Fibroblast of the aortic adventitia (primary cell): ENCODE measurements around the gene PSENEN. TPM values are rescaled to one million over a fixed set of nuclear protein-coding genes. Genes with fewer than 3 reads are reported as not detected.

ENCODE experiments used
- DNase-seq: peaks from one replicate; pipeline ENCODE4 v3.0.0-alpha.2; 2010; ENCODE audit warnings: low read depth
- H3K4me3 ChIP-seq: 2 replicates; pipeline ENCODE4 v1.5.1; 2011; ENCODE audit warnings: low read depth, mild to moderate bottlenecking, control low read depth, low read length, moderate library complexity
- total RNA-seq: library from RNA; depleted of rRNA; stranded (reverse); fragments of >200 nt; gene quantifications from 2 replicates; pipeline ENCODE4 v1.2.3, GENCODE V29; 2012; ENCODE audit warnings: low replicate concordance
- TF ChIP-seq, protein P1 (sequence below): IDR thresholded peaks from 2 replicates; pipeline ENCODE4 v1.5.1; 2011; ENCODE audit warnings: mild to moderate bottlenecking, low read length, control low read depth, inconsistent platforms; ENCODE audit not compliant: insufficient read depth

Gene PSENEN
- total RNA-seq, 1 donor, result 19.5 TPM

DNA sequence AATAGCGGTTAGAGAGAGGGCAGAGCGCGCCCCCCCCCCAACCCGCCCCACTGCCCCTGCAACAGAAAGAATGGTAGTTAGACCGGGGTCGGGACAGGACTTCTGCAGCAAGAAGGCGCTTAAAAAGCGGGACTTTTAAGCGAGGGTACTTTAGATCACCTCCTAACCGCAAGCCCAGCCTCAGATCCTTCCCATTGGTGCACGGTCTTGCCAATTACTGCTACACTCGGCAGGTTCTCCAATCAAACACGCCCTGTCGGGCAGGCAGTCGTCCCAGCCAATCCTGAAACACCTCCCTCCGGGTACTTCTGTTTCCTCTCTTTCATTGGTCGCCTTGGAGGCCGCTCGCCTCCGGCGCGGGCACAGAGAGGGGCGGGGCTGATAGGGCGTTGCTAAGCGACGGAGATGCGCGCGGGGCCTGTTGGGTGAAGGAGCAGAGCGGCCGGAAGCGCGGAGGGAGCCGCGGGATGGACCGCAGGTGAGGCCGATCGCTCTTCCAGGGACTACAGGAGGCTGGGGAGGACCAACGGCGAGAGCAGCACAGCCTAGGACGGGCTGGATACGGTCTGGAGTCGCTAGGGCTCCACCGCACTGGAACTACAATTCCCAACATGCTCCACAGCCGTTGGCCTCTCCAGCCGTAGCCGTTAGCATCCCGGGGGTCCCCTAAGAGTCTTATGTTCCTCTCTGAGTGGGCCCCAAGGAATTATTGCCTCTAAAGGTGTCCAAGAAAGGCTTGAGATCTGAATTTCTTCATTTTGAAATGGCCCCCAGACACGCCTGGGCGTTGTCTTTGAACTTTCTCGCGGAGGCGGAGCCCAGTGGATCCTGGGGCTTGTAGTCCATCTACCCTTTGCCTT lies 12.5 kb downstream of the PSENEN start, which contains the start of gene PROSER3:
Gene PROSER3, plus strand, starts transcription at position 428 of the 860 bp plus-strand sequence. Its CDS starts 40 bp downstream, at position 468.
- peak within 1 kb of the TSS; percentile 100 for H3K4me3 ChIP-seq
- DNase-seq, result peak; percentile 100
- TF ChIP-seq, protein P1, sequence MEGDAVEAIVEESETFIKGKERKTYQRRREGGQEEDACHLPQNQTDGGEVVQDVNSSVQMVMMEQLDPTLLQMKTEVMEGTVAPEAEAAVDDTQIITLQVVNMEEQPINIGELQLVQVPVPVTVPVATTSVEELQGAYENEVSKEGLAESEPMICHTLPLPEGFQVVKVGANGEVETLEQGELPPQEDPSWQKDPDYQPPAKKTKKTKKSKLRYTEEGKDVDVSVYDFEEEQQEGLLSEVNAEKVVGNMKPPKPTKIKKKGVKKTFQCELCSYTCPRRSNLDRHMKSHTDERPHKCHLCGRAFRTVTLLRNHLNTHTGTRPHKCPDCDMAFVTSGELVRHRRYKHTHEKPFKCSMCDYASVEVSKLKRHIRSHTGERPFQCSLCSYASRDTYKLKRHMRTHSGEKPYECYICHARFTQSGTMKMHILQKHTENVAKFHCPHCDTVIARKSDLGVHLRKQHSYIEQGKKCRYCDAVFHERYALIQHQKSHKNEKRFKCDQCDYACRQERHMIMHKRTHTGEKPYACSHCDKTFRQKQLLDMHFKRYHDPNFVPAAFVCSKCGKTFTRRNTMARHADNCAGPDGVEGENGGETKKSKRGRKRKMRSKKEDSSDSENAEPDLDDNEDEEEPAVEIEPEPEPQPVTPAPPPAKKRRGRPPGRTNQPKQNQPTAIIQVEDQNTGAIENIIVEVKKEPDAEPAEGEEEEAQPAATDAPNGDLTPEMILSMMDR, result no peak

DNA sequence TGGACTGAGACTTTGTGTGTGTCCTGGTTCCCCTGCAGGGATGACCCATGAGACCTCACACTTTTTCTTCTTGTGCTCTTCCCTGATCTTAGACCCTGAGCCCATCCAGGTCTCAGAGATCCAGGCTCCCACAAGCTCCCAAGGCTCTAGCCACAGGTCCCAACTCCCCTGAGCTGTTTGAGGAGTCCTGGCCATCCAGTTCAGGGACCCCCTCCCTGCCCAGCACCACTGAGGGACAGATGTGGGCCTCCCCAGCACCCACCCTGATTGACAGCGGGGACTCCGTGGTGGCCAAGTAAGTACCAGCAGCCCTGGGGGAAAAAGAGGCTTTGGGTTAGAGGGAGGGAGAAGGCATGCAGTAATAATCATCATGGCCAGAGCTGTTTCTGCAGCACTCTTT lies 14.2 kb downstream of the PSENEN start:
- no peak overlapping the region for H3K4me3 ChIP-seq
- DNase-seq, result no peak
- TF ChIP-seq, protein P1, result no peak

DNA sequence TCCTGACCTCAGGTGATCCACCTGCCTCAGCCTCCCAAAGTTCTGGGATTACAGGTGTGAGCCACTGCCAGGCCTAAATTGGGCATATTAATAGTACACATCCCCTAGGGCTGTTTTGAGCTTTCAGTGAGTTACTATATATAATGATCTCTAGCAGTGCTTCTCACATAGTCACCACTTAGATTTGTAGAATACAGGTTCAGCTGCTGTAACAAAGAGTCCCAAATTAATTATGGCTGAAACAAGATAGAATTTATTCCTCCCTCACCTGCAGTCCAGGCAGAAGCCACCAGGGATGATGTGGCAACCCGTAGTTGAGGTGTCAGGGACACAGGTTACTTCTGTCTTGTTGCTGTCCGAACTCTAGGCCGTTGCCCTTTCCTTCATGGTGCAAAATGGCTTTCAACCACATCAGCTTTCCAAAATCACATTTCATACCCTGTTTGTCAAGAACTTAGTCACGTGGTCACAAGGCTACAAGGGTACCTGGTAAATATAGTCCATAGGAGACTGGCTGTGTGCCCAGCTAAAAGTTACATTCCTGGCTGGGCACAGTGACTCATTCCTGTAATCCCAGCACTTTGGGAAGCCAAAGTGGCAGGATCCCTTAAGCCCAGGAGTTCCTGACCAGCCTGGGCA lies 15.4 kb downstream of the PSENEN start:
- TF ChIP-seq, protein P1, result no peak
- no peak overlapping the region for H3K4me3 ChIP-seq
- DNase-seq, result no peak

DNA sequence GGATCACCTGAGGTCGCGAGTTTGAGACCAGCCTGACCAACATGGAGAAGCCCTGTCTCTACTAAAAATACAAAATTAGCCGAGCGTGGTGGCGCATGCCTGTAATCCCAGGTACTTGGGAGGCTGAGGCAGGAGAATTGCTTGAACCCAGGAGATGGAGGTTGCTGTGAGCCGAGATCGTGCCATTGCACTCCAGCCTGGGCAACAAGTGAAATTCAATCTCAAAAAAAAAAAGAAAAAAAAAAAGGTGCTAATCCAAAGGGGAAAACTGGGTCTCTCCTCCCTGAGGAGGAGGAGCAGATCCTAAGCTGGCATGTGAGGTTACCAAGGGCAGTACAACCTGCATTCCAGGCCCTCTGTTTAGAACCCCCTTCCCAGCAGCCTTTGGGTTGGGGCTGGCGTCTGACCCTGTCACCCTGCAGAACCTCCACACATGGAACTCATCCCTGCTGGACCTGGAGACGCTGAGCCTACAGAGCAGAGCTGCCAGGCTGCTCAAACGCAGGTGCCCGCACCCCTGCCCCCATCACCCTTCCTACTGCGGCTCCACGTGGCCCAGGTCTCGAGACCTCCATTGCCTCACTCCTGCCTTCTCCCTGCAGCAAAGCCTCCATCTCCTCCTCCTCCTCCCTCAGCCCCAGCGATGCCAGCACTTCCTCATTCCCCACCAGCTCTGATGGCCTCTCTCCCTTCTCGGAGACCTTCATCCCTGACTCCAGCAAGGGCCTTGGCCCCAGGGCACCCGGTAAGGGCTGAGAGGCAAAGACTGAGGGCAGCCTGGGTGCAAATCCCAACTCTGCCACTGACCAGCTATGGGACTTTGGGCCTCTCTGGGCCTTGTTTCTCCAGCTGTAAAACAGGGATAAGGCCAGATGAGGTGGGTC lies 19.2 kb downstream of the PSENEN start:
- DNase-seq, result no peak
- TF ChIP-seq, protein P1, result no peak
- H3K4me3 ChIP-seq, result no peak overlapping the region

DNA sequence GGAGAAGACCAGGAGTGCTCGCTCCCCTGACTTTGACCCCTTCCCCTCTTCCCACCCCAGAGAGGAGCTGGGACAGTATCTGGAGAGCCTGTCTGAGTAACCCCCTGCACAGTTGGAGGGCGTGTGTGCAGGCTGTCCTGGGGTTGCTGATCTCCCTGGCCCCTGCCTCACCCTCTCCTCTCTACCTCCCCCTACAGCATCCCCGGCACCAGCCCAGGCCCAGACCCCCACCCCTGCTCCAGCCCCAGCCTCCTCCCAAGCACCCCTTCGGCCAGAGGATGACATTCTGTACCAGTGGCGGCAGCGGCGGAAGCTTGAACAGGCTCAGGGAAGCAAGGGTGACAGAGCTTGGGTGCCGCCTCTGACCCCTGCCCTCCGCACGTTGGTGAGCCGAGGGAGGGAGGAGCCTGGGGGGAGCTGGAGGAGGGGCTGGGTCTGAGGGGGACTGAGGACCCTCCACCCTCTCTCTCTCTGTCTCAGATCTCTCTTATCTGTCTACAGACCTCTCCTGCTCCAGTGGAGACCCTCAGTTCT lies 21.2 kb downstream of the PSENEN start:
- TF ChIP-seq, protein P1, result no peak
- H3K4me3 ChIP-seq, result no peak overlapping the region
- DNase-seq, result no peak
